NOMO-1 (cell line): ENCODE results near the gene SERP1.
"Not testable (repeated sequence)": the region's sequence is repeated elsewhere in the genome, so short reads cannot be mapped to it uniquely, and the experiment has no call there.

ENCODE experiments used
- DNase-seq, 2 experiments: peaks; one replicate each; lab custom pipeline; 2025; ENCODE audit not compliant: unreplicated experiment in 2 of 2; lab: John Stamatoyannopoulos, UW

The SERP1 gene

DNA sequence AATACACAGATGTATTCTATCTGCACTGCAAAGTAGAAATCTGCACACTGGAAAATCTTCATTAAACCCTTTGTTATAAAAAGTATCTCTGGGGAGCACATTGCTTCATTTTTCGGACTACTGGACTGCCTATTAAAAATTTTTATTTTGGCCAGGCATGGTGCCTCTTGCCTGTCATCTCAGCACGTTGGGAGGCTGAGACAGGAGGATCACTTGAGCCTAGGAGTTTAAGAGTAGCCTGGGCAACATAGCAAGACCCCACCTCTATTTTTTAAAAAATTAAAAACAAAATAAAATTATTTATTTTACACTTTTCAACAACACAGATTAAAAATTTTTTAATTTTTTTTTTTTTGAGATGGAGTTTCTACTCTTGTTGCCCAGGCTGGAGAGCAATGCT is 6.0 kb downstream of the SERP1 start:
- no peak for DNase-seq

DNA sequence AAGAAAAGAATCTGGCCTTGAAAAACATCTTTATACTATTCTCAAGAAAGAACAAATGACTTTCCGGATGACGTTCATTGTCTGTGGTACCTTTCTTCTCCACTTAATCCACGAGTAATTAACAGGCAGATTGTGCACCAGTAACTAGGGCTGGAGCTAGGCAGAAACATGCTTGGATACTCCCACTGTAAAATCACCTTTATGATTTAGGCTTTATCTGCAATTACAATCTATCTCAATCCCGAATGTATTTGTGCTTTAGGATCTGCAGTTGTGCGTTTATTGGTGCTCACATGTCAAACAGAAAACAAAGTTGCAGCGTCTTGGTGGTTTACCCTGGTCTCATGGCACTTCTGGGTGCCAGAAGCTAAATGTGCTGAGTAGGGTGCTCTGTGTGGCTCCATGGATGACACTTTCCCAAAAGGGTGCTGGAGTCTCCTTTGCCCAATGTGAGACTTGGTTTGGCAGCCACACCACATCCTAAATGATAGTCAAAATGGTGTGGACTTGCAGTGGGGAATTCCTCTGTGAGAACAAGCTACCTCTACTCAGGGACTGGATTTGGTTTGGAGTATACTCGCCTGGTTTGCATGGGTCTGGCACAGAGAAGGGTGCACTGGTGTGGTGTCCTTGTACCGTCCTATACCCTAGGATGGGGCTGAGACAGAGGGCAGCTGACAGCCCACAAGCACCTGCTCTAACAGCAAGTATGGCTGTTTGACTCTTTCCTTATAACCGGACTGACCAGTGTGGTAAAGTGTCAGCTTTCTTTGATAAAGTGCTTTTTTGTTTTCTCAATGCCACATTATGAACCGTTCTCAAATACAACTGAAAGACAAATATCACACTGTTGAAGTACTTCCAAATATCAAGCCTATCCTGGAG is 7.7 kb downstream of the SERP1 start:
- no peak for DNase-seq

DNA sequence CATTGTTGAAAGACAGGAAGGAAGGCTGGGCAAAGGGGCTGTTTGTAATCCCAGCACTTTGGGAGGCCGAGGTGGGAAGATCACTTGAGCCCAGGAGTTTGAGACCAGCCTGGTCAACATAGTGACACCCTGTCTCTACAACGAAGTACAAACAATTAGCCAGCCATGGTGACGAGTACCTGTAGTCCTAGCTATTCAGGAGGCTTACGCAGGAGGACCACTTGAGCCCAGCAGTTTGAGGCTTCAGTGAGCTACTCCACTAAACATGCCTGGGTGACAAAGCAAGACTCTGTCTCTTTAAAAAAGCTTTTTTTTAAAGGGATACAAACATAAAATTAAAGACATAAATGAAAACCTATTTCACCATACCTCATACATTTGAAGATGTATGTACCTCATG is 11.1 kb downstream of the SERP1 start:
- DNase-seq, result no peak

DNA sequence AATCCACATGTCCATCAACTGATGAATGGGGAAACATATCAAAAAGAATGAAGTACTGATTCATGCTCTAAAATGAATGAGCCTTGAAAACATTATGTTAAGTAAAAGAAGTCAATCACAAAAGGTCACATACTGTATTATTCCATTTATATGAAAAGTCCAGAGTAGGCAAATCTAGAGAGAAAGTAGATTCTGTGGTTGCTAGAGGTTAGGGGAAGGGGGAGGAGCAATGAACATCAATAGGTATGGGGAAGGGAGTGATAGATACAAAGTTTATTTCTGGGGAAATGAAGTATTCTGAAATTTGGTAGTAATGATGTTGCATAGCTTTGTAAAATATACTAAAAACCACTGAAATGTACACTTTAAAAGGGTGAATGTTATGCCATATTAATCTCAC is 14.5 kb downstream of the SERP1 start:
- DNase-seq, result no peak

DNA sequence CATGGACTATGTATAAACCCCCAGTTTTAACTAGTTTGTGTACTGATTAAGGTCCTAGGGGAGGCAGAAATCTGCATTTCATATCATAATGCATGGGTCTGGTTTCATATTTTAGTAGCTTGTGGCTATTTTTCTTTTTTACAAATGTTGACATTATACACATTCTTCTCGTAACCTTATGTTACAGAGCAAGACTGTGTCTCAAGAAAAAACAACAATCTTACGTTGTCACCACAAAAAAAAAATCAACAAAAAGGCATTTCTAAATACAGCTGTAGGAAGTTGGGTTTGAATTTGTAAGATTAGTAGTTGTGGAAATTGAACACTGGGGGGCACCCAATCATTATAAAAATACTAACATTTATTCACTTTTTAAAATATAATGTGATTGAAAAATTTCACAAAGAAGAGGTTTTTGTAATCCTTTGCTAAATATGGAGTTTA is 17.9 kb downstream of the SERP1 start:
- peak in 1 of 2 experiments; percentile 46 for DNase-seq

DNA sequence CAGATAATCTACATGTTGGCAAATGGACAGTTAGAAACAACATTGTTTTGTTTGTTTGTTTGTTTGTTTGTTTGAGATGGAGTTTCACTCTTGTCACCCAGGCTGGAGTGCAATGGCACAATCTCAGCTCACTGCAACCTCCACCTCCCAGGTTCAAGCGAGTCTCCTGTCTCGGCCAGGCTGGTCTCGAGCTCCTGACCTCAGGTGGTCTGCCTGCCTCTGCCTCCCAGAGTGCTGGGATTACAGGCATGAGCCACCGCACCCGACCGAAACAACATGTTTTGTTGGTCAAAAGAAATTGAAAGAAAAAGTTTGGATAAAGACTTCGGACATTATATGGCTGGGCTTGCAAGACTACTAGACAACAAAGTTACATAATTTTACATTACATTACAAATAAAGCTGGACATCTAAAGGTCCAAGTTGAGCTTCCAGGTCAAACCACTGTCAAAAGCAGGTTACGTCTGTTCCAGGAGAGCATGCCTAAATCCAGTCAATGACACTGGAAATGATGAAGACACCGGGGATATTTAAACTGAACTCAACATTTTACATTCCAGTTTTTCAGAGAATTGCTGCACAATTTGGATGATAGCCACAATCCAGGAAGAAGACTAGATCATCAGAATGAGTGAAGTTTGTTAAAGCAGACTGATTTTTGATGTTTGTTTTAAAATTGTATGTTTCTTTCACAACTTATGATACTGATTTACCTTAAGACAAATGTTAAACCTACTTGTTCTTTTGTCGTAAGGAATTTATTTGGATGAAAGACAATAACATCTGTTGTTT is 18.6 kb downstream of the SERP1 start:
- no peak for DNase-seq

DNA sequence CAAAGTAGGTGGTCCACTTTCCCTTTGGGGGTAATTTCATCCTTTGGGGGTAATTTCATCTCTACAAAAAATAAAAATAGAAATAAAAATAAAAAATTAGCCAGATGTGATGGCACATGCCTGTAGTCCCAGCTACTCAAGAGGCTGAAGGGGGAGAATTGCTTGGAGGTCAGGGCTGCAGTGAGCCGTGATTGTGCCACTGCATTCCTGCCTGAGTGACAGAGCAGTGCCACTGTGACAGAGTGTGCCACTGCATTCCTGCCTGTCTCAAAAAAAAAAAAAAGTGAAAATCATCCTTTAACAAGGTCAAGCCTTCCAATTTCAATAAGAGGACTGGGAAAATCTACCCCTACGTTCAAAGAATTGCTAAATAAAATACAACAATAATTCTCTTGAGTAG is 22.8 kb downstream of the SERP1 start:
- no peak for DNase-seq

GRCh38 chr3:150521463-150521862 is 24.8 kb downstream of the SERP1 start:
- peak in 1 of 2 experiments; percentile 55 for DNase-seq

- peak in 1 of 2 experiments; percentile 24 for DNase-seq
Observed at GRCh38 chr3:150520408-150520807, 25.9 kb downstream of the SERP1 start.

DNA sequence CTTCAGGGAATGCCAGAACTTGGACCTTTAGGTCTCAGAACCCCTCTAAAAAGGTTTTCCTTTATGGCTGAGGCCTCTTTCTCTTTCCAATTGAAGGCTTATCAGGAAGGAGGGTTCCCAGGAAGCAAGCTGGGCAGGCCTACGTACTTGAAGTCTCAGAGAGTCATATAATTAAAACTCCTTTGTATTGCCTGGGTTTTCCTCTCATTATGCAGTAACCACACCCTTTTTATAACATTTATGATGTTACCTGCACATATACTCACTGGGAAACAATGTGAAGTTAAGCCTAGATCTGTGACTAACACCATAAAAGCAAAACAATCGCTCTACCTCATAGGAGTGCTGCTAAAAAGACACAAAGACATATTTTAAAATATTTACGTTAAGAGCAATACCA is 27.3 kb downstream of the SERP1 start:
- DNase-seq, result no peak

GRCh38 chr3:150515210-150515609 is 31.1 kb downstream of the SERP1 start:
- no peak for DNase-seq

DNA sequence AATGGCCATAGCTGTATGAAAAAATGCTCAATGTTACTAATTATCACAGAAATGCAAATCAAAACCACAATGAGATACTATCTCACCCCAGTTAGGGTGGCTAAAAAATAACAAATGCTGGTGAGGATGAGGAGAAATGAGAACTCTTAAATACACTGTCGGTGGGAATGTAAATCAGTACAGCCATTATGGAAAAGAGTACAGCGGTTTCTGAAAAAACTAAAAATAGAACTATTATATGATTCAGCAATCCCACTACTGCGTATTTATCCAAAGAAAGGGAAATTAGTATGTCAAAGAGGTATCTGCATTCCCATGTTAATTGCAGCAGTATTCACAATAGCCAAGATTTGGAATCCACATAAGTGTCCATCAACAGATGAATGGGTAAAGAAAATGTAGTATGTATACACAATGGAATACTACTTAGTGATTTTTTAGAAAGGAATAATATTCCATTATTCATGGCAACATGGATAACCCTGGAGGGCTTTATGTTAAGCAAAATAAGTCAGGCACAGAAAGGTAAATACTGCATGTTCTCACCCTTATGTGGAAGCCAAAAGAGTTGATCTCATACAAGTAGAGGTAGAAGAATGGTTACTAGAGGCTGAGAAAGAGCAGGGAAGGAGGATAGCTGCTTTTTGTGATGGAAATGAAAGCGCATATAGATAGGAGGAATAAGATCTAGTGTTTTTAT is 35.0 kb downstream of the SERP1 start:
- no peak for DNase-seq

- DNase-seq, result no peak
Observed at GRCh38 chr3:150509780-150510179, 36.5 kb downstream of the SERP1 start.

- no peak for DNase-seq
Observed at GRCh38 chr3:150508401-150508800, 37.9 kb downstream of the SERP1 start.

- DNase-seq, result no peak
Observed at GRCh38 chr3:150504483-150504882, 41.8 kb downstream of the SERP1 start.

GRCh38 chr3:150503402-150504099 is 42.7 kb downstream of the SERP1 start:
- no peak for DNase-seq

- not testable (repeated sequence) for DNase-seq
Observed at GRCh38 chr3:150500960-150501359, 45.3 kb downstream of the SERP1 start.

DNA sequence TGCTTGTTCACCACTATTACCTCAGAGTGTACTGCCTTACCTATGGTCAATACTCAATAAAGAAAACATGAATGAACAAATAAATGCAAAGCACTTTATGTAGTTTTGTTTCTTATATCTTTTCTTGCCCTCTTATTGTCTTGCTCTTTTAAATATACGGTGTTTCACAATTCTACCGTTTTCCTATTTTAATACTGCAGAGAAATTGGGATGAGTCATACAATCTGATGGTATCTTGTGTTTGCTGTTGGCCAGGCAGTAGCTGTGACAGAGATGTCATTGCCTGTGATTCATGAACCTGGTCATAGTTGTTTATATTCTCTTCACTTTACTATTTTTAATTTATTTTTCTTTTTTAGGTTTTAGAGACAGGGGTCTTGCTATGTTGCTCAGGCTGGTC is 48.3 kb downstream of the SERP1 start:
- peak; percentile 12 to 25 for DNase-seq

DNA sequence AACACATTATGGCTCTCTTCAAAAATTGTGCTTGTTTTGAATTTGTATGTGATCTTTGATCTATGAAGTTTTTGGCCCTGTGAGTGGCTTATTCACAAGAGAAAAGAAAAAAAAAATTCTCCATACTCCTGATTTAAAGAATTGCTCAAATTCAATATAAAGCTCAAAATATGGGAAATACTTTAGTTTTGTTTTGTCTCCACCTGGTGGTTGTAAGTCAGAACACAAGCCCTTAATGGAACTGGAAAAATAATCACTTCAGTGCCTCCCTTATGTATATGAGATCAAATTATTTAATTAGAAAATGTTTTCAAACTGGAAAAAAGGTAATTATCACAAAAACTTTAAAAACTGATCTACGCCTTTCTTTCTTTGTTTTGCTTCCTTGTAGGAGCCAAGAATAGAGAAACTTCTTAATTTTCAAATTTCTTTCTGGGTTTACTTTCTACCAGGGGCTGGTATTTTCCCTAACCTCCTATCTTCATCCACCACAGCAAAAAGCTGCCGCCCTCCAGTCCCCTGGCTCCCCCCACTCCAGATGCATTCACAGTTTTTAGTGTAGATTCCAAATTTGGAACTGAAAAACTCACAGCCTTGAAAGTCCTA is 50.6 kb downstream of the SERP1 start:
- peak; percentile 2 to 61 for DNase-seq

GRCh38 chr3:150495149-150495548 is 51.1 kb downstream of the SERP1 start:
- peak; percentile 7 to 46 for DNase-seq
